Esophagus muscularis mucosa (tissue), 4 donors: ENCODE measurements around the gene CCDC201. TPM values are rescaled to one million over a fixed set of nuclear protein-coding genes. Genes with fewer than 3 reads are reported as not detected.
"Not testable (repeated sequence)": the region's sequence is repeated elsewhere in the genome, so short reads cannot be mapped to it uniquely, and the experiment has no call there.

Experiments
- DNase-seq: peaks from one replicate; pipeline ENCODE4 v3.0.0-alpha.2; 2017; ENCODE audit errors: extremely low spot score
- H3K27ac ChIP-seq, 4 donors: fragments of 200-600 bp; sonication (generic); replicated peaks in 1 of 4; 1 replicate in 3 of 4; 2 replicates in 1 of 4; pipeline ENCODE4 v1.5.1; 2016 to 2019; ENCODE audit warnings: mild to moderate bottlenecking in 1 of 4
- H3K27me3 ChIP-seq, 4 donors: fragments of 200-600 bp; sonication (generic); one replicate each; pipeline versions ENCODE4 v1.5.1 to v1.6.0; 2016 to 2019
- H3K36me3 ChIP-seq, 4 donors: fragments of 200-600 bp; sonication (generic); one replicate each; pipeline ENCODE4 v1.5.1; 2016 to 2019
- H3K4me1 ChIP-seq, 4 donors: fragments of 200-600 bp; sonication (generic); one replicate each; pipeline ENCODE4 v1.5.1; 2016 to 2019
- H3K4me3 ChIP-seq, 4 donors: fragments of 200-600 bp; sonication (generic); 1 replicate in 2 of 4; 2 replicates in 2 of 4; pipeline ENCODE4 v1.5.1; 2016 to 2019; ENCODE audit warnings: mild to moderate bottlenecking in 4 of 4, moderate library complexity in 1 of 4
- H3K9me3 ChIP-seq, 4 donors: fragments of 200-600 bp; sonication (generic); 1 replicate in 3 of 4; 2 replicates in 1 of 4; pipeline ENCODE4 v1.5.1; 2016 to 2019
- CTCF ChIP-seq, 3 experiments: fragments of 200-600 bp in 2 of 3; fragments of 450-650 bp in 1 of 3; sonication (generic) in 2 of 3; IDR thresholded peaks; one replicate each; pipeline ENCODE4 v1.5.1; 2017 to 2019; ENCODE audit warnings: antibody characterized with exemption in 3 of 3, mild to moderate bottlenecking in 2 of 3, moderate library complexity in 1 of 3
- EP300 ChIP-seq: sonication (generic); formaldehyde crosslinking; IDR thresholded peaks from one replicate; pipeline ENCODE4 v1.6.1; 2017; ENCODE audit warnings: antibody characterized with exemption
- POLR2A ChIP-seq: fragments of 450-650 bp; IDR thresholded peaks from one replicate; pipeline ENCODE4 v1.6.1; 2017; ENCODE audit warnings: antibody characterized with exemption, moderate library complexity, mild to moderate bottlenecking, low read depth
- POLR2AphosphoS5 ChIP-seq, 2 donors: sonication (generic); formaldehyde crosslinking; IDR thresholded peaks; one replicate each; pipeline ENCODE4 v1.6.1; 2017; ENCODE audit warnings: antibody characterized with exemption in 2 of 2
- WGBS: methylation state at CpG from one replicate; pipeline ENCODE4 v1.1.5; 2018; 5-methylcytosine and 5-hydroxymethylcytosine counted together
- intact Hi-C: fragments of 100-400 bp; cut with DNase I; formaldehyde crosslinking; loops from one replicate; pipeline ENCODE4 v1.15.1; 2023
- total RNA-seq, 4 donors: library from RNA; depleted of rRNA; stranded (reverse); fragments of >200 nt; gene quantifications; one replicate each; pipeline versions ENCODE4 v1.1.0 to v1.2.1, GENCODE V29; 2016

CCDC201 gene
- total RNA-seq, 4 donors from 2014 or later = not detected

DNA sequence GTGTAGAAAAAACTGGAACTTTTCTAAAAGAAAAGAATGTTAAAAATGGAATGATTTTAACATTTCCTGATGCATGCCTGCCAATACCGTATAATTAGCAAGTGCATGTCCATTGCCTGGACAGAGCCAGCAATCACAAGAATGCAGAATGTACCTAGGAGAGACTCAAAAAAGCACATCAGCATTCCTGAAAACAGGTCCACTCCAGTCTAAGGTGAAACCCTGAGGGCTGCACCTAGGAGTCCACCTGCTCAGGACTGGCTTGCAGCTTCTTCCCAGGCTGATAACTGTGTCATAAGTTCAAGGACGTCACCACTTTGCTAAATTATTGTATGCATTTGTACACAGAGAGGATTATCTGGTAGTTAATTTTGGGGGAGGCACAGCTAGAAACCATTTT is 5.4 kb downstream of the CCDC201 start:
- 69% methylated on average over 2 of the region's 2 CpGs for WGBS
- no peak overlapping the region for H3K27ac ChIP-seq
- H3K4me1 ChIP-seq = no peaks in the 10 kb centered on the region
- no peak for TF ChIP-seq EP300
- TF ChIP-seq CTCF (IDR thresholded peaks at IDR 0.05) = no peak
- no peak for TF ChIP-seq POLR2A
- TF ChIP-seq POLR2AphosphoS5 (IDR thresholded peaks at IDR 0.05) = no peak
- H3K27me3 ChIP-seq = peaks cover 0 to 31% (median 0%) of the 10 kb centered on the region in 4 donors
- H3K9me3 ChIP-seq = peaks cover 0 to 8% (median 3%) of the 10 kb centered on the region in 4 donors
- DNase-seq = no peak
- intact Hi-C loops = no loop called here
- no peaks in the 10 kb centered on the region for H3K36me3 ChIP-seq
- no peak overlapping the region for H3K4me3 ChIP-seq

- Histone ChIP-seq H3K36me3 (no peaks in the 10 kb centered on the region), H3K4me1 (no peaks in the 10 kb centered on the region), H3K27me3 (peaks cover 0 to 39% (median 0%) of the 10 kb centered on the region in 4 donors), H3K27ac (no peak overlapping the region), H3K4me3 (no peak overlapping the region), H3K9me3 (peaks cover 0 to 8% (median 3%) of the 10 kb centered on the region in 4 donors)
- intact Hi-C loops = no loop called here
- DNase-seq = no peak
- TF ChIP-seq POLR2A = no peak
- no peak for TF ChIP-seq POLR2AphosphoS5 (IDR thresholded peaks at IDR 0.05)
- no peak for TF ChIP-seq CTCF (IDR thresholded peaks at IDR 0.05)
- no peak for TF ChIP-seq EP300
- 68% methylated on average over 5 of the region's 13 CpGs for WGBS
These were observed 7.1 kb downstream of the CCDC201 start for GRCh38 chr7:45865594-45866410.

- TF ChIP-seq POLR2A = no peak
- no peak for TF ChIP-seq CTCF (IDR thresholded peaks at IDR 0.05)
- no peak for TF ChIP-seq POLR2AphosphoS5 (IDR thresholded peaks at IDR 0.05)
- no peak for TF ChIP-seq EP300
- Histone ChIP-seq H3K36me3 (no peaks in the 10 kb centered on the region), H3K27ac (no peak overlapping the region), H3K27me3 (peaks cover 0 to 50% (median 0%) of the 10 kb centered on the region in 4 donors), H3K4me3 (no peak overlapping the region), H3K4me1 (no peaks in the 10 kb centered on the region), H3K9me3 (peaks cover 0 to 8% (median 3%) of the 10 kb centered on the region in 4 donors)
- no peak for DNase-seq
- intact Hi-C loops = no loop called here
- WGBS = 71% methylated on average over 6 of the region's 9 CpGs
These were observed 9.2 kb downstream of the CCDC201 start for GRCh38 chr7:45863715-45864114.

DNA sequence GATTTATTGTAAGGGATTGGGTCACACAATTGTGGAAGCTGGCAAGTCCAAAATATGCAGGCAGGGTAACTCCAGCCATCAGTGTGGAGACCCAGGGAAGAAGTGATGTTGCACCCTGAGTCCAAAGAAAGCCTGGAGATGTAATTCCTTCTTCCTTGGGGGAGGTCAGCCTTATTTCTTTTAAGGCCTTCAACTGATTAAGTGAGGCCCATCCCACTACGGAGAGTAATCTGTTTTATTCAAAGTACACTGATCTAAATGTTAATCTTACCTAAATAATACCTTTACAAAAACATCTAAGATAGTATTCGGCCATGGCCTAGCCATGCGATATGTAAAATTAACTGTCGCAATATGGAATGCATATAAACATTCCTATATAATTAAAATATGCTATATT is 16.0 kb downstream of the CCDC201 start:
- intact Hi-C loops = loop anchor here (10.0 kb wide), 1 partner anchor 702 kb away; the partner anchor contains the start of gene RAMP3
- not testable (repeated sequence) for H3K4me3 ChIP-seq, H3K36me3 ChIP-seq, H3K4me1 ChIP-seq, H3K9me3 ChIP-seq, H3K27ac ChIP-seq, DNase-seq
- WGBS = 97% methylated on average over 4 of the region's 4 CpGs
- H3K27me3 ChIP-seq = peaks cover 0 to 30% (median 0%) of the 10 kb centered on the region in 4 donors

DNA sequence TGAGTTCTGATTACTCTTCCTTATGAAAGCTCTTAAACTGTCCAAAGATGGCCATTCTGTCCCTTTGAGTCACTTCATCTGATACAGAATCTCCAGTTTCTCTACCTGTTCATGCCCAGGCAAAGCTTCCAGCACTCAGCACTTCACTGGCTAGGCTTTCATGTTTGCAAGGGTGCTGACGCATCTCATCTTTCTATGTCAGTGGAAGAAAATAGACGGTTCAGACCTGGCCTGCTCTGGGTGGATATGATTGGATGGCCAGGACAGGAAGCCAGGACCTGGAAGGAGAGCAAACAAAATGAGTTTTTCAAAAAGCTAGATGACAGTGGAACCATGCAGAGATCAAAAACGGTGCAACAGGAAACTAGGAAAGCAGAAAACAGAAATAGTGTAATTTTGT is 17.2 kb downstream of the CCDC201 start:
- H3K36me3 ChIP-seq, H3K27ac ChIP-seq, H3K4me1 ChIP-seq, DNase-seq, H3K9me3 ChIP-seq, H3K4me3 ChIP-seq: not testable (repeated sequence)
- peaks cover 0 to 36% (median 0%) of the 10 kb centered on the region in 4 donors for H3K27me3 ChIP-seq
- 33% methylated on average over 3 of the region's 3 CpGs for WGBS
- intact Hi-C loops = loop anchor here (10.0 kb wide), 1 partner anchor 701 kb away; the partner anchor contains the start of gene RAMP3

- H3K27me3 ChIP-seq = peaks cover 0 to 26% (median 0%) of the 10 kb centered on the region in 4 donors
- H3K27ac ChIP-seq, DNase-seq, H3K36me3 ChIP-seq, H3K4me1 ChIP-seq, H3K9me3 ChIP-seq, H3K4me3 ChIP-seq: not testable (repeated sequence)
- WGBS = 79% methylated on average over 8 of the region's 8 CpGs
- intact Hi-C loops = loop anchor here (10.0 kb wide), 1 partner anchor 699 kb away; the partner anchor contains the start of gene RAMP3
These were observed 19.4 kb downstream of the CCDC201 start for GRCh38 chr7:45853491-45853890.

GRCh38 chr7:45852984-45853383 is 19.9 kb downstream of the CCDC201 start:
- not testable (repeated sequence) for H3K36me3 ChIP-seq, H3K9me3 ChIP-seq, H3K4me1 ChIP-seq, H3K27ac ChIP-seq, DNase-seq, H3K4me3 ChIP-seq
- WGBS = 70% methylated on average over 10 of the region's 10 CpGs
- intact Hi-C loops = loop anchor here (10.0 kb wide), 1 partner anchor 698 kb away; the partner anchor contains the start of gene RAMP3
- peaks cover 0 to 26% (median 0%) of the 10 kb centered on the region in 4 donors for H3K27me3 ChIP-seq

DNA sequence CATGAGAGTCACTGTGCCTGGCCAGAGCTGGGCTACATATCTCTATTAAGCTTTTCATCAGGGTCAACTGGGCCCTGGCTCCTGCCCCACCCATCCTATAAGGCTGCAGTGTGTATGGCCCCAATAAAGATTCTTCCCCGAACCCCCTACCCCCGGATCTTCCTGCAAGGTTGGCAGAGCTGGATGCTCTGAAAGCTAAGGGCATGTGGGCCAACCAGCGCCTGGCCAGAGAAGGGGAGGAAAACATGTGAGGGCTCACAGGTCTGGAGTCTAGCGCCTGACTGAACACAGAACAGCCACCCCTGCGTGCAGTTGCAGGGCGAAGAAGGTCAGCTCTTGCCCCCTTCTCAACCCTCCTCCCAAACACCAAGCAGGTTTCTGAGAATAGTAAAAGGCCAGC is 24.1 kb downstream of the CCDC201 start:
- H3K4me1 ChIP-seq, H3K36me3 ChIP-seq, DNase-seq, H3K9me3 ChIP-seq, H3K27ac ChIP-seq, intact Hi-C loops, H3K4me3 ChIP-seq: not testable (repeated sequence)
- 89% methylated on average over 6 of the region's 6 CpGs for WGBS
- peaks cover 0 to 21% (median 0%) of the 10 kb centered on the region in 4 donors for H3K27me3 ChIP-seq

- intact Hi-C loops = not testable (repeated sequence)
These were observed 26.3 kb downstream of the CCDC201 start for GRCh38 chr7:45846536-45846935.

More at GRCh38 chr7:45846536-45846935, 26.3 kb downstream of the CCDC201 start:
- not testable (repeated sequence) for H3K27me3 ChIP-seq, H3K4me1 ChIP-seq, DNase-seq, H3K9me3 ChIP-seq, H3K4me3 ChIP-seq, H3K36me3 ChIP-seq, H3K27ac ChIP-seq
- WGBS = 76% methylated on average over 3 of the region's 5 CpGs
